Measurements from ENCODE around the gene ARHGEF17.

ARHGEF17 gene

DNA sequence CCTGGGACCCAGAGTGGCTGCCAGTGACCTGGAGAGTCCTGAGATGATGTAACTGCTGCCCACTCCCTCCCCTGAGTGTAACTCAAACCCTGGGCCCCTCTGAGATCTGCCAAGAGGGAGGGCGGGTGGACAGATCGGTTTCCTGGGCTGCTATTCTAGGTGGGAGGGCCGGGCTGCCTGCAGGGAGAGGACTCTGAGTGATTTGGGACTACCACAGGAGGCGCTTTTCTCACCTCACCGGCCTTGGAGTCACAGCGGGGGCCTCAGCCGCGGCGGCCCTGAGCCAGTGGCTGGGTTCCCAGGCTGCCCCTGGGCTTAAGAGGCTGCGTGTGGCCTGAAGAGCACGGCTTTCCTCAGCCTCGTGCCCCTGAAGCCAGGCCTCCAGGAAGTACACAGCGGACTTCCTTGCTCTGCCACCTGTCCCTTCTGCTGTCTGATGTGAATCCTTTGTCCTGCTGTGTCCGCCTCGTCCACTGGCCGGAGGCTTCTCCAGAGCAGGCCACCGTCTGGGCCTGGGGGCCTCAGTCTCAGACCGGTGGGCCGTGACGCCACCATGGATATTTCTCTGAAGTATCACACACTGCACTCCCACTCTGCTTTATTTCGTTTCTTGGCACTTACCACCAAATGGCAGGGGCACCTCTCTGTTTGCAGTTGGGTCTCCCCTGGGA lies 79.7 kb downstream of the ARHGEF17 start:
- no peaks in the 10 kb centered on the region for H3K79me2 ChIP-seq
- no peaks in the 10 kb centered on the region for H3K9me3 ChIP-seq (ENCODE audit: control insufficient read depth, low read length)
- H3K4me1 ChIP-seq, result peaks cover 3% of the 10 kb centered on the region
- no peak overlapping the region for H2AFZ ChIP-seq
- no peaks in the 10 kb centered on the region for H3K36me3 ChIP-seq (ENCODE audit: control insufficient read depth, insufficient read depth, low read length)
- no peaks in the 10 kb centered on the region for H3K27me3 ChIP-seq (ENCODE audit: control insufficient read depth, insufficient read depth, low read length)
- no peak overlapping the region for H3K9ac ChIP-seq
- no peak for TF ChIP-seq CTCF (IDR thresholded peaks at IDR 0.05)
- H3K4me2 ChIP-seq (ENCODE audit: low read length), result no peak overlapping the region
- no peak overlapping the region for H3K4me3 ChIP-seq (ENCODE audit: low read depth, low read length)
- H3K27ac ChIP-seq, result no peak overlapping the region

DNA sequence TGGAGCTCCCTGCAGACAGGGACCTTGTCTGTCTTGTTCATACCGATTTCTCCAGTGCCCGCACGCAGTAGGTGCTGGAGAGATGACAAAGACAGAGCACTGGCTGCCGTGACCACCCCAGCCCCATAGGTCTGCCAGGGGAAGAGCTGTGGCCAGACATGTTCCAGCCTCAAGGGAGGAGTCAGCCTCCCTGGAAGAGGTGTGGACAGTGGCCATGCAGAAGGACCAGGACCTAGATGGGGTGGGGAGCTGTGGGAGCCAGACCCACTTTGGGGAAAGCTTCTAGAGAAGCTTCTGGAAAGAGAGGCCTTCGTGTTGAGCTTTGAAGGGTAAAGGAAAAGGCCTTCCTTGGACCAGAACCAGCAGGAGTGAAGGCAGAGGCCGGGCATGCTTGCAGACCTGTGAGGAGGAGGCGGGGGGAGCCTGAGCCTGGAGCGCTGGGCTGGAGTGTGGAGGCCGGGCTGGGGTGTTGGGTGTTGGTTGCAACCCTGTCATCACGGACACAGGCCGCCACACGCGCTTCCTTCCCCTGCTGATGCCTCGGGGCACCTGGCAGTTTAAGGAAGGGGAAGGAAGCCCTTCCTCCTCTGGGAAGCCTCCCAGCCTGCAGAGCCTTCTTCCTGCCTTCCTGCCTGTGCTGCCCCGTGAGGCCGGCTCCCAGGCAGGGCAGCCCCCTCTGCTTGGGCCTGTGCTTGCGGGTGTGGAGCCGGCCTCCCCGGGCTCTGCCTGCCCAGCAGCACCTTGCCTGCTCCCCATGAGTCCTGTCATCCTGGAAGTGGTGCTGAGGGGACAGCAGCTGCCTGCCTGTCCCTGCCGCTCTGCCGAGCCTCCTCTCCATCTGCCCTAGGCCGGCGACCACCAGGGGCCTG lies 80.4 kb downstream of the ARHGEF17 start:
- Histone ChIP-seq H3K4me1 (no peaks in the 10 kb centered on the region), H3K79me2 (no peaks in the 10 kb centered on the region), H3K9me3 (ENCODE audit: control insufficient read depth, low read length) (no peaks in the 10 kb centered on the region), H3K4me2 (ENCODE audit: low read length) (no peak overlapping the region), H3K9ac (no peak overlapping the region), H2AFZ (no peak overlapping the region), H3K27ac (no peak overlapping the region), H3K27me3 (ENCODE audit: control insufficient read depth, insufficient read depth, low read length) (no peaks in the 10 kb centered on the region), H3K4me3 (ENCODE audit: low read depth, low read length) (no peak overlapping the region), H3K36me3 (ENCODE audit: control insufficient read depth, insufficient read depth, low read length) (no peaks in the 10 kb centered on the region)
- TF ChIP-seq CTCF (IDR thresholded peaks at IDR 0.05), result no peak

- Histone ChIP-seq H3K9me3 (ENCODE audit: control insufficient read depth, low read length) (no peaks in the 10 kb centered on the region), H3K27ac (no peak overlapping the region), H3K27me3 (ENCODE audit: control insufficient read depth, insufficient read depth, low read length) (no peaks in the 10 kb centered on the region), H3K9ac (no peak overlapping the region), H3K4me2 (ENCODE audit: low read length) (no peak overlapping the region), H3K36me3 (ENCODE audit: control insufficient read depth, insufficient read depth, low read length) (no peaks in the 10 kb centered on the region), H3K4me1 (no peaks in the 10 kb centered on the region), H3K79me2 (no peaks in the 10 kb centered on the region), H2AFZ (no peak overlapping the region), H3K4me3 (ENCODE audit: low read depth, low read length) (no peak overlapping the region)
- no peak for TF ChIP-seq CTCF (IDR thresholded peaks at IDR 0.05)
These were observed 81.1 kb downstream of the ARHGEF17 start for GRCh38 chr11:73389134-73389525.

- TF ChIP-seq CTCF (IDR thresholded peaks at IDR 0.05), result no peak
- Histone ChIP-seq H3K4me1 (no peaks in the 10 kb centered on the region), H2AFZ (no peak overlapping the region), H3K4me3 (ENCODE audit: low read depth, low read length) (no peak overlapping the region), H3K9ac (no peak overlapping the region), H3K79me2 (no peaks in the 10 kb centered on the region), H3K36me3 (ENCODE audit: control insufficient read depth, insufficient read depth, low read length) (no peaks in the 10 kb centered on the region), H3K4me2 (ENCODE audit: low read length) (no peak overlapping the region), H3K27me3 (ENCODE audit: control insufficient read depth, insufficient read depth, low read length) (no peaks in the 10 kb centered on the region), H3K27ac (no peak overlapping the region), H3K9me3 (ENCODE audit: control insufficient read depth, low read length) (no peaks in the 10 kb centered on the region)
These were observed 81.8 kb downstream of the ARHGEF17 start for GRCh38 chr11:73389916-73390315.

All from parathyroid adenoma (tissue), 2 donors.